Measurements from ENCODE around the gene RGS16.

Gene RGS16

DNA sequence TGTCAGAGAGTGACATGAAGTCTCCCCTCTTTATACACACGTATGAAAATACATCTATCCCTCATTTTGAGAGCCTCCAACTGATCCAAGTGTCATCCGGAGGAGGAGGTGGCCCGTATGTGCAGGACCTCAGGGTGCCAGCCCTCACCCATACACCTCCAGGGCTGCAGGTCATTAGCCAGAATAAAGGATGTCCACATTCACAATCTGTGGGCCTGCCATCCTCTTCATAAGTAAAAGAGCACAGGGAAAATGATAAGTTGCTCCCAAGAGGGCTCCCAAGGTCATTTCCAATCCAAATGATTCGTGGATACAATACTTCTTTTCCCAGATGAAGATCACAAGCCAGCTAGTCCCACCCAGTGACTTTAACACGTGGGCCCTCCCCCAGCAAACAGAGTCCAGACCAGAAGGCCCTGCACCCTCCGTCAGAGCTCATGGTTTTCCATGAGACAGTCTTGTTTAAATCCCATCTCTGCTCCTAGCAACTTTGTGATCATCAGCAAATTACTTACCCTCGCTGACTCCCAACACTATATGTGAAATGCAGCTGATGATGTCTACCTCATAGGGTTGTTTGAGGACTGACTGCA, 43.7 kb downstream of the RGS16 start:
- Histone ChIP-seq H3K27ac (ENCODE audit: low read depth, low read length) (no peak overlapping the region), H3K4me1 (ENCODE audit: control insufficient read depth, low read depth, low read length) (peaks cover 2% of the 10 kb centered on the region), H2BK120ac (ENCODE audit: low read depth, low read length) (no peak overlapping the region), H4K8ac (ENCODE audit: low read depth, low read length) (no peak overlapping the region), H3K4me3 (ENCODE audit: low read length) (no peak overlapping the region), H3K4me2 (ENCODE audit: low read length) (no peak overlapping the region), H3K56ac (ENCODE audit: low read length) (no peak overlapping the region), H3K36me3 (ENCODE audit: control insufficient read depth, insufficient read depth, low read length) (no peaks in the 10 kb centered on the region), H2AK5ac (ENCODE audit: low read length) (no peak overlapping the region), H3K9ac (ENCODE audit: low read length) (no peak overlapping the region), H3K18ac (ENCODE audit: low read length) (no peak overlapping the region), H3K4ac (ENCODE audit: low read depth, low read length) (no peak overlapping the region), H3K23ac (ENCODE audit: low read length) (no peak overlapping the region), H3K79me1 (ENCODE audit: low read length) (no peaks in the 10 kb centered on the region), H3K79me2 (ENCODE audit: control insufficient read depth, insufficient read depth, low read length) (no peaks in the 10 kb centered on the region), H2BK15ac (replicated peaks; ENCODE audit: low read depth) (no peak overlapping the region), H2BK5ac (ENCODE audit: low read length) (no peak overlapping the region), H4K5ac (ENCODE audit: low read length) (no peak overlapping the region), H3K27me3 (ENCODE audit: insufficient read depth, low read length, poor library complexity) (no peaks in the 10 kb centered on the region)
- DNase-seq = no peak
- WGBS (ENCODE audit: extremely low coverage, insufficient coverage, low lambda C conversion rate) = no CpG with 5 or more reads among the region's 7 CpGs

DNA sequence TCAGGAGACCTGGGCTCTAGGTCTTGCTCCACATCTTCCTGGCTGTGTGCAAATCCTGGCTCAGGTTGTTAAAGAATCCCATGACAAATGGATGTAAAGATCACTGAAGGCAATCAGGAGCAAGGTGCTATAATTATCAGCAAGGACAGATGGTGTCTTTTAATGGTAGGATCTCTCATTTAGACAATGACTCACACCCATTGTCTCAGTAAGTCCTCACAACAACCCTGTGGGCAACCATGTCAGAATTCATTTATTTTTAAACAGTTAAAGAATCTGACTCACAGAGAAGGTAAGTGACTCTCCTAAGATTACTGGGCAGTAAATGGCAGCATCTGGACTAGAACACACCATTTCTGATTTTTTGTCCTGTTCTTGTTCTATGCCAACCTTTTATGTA, 47.9 kb downstream of the RGS16 start:
- Histone ChIP-seq H4K5ac (ENCODE audit: low read length) (no peak overlapping the region), H3K4me2 (ENCODE audit: low read length) (no peak overlapping the region), H2BK5ac (ENCODE audit: low read length) (no peak overlapping the region), H3K18ac (ENCODE audit: low read length) (no peak overlapping the region), H3K79me1 (ENCODE audit: low read length) (no peaks in the 10 kb centered on the region), H3K23ac (ENCODE audit: low read length) (no peak overlapping the region), H2AK5ac (ENCODE audit: low read length) (no peak overlapping the region), H3K27me3 (ENCODE audit: insufficient read depth, low read length, poor library complexity) (no peaks in the 10 kb centered on the region), H3K4me3 (ENCODE audit: low read length) (no peak overlapping the region), H3K4ac (ENCODE audit: low read depth, low read length) (no peak overlapping the region), H3K27ac (ENCODE audit: low read depth, low read length) (no peak overlapping the region), H3K56ac (ENCODE audit: low read length) (no peak overlapping the region), H4K8ac (ENCODE audit: low read depth, low read length) (no peak overlapping the region), H2BK15ac (replicated peaks; ENCODE audit: low read depth) (no peak overlapping the region), H3K9ac (ENCODE audit: low read length) (no peak overlapping the region), H3K79me2 (ENCODE audit: control insufficient read depth, insufficient read depth, low read length) (no peaks in the 10 kb centered on the region), H3K36me3 (ENCODE audit: control insufficient read depth, insufficient read depth, low read length) (no peaks in the 10 kb centered on the region), H3K4me1 (ENCODE audit: control insufficient read depth, low read depth, low read length) (peaks cover 2% of the 10 kb centered on the region), H2BK120ac (ENCODE audit: low read depth, low read length) (no peak overlapping the region)
- DNase-seq = peak; percentile 53

- H3K23ac ChIP-seq (ENCODE audit: low read length) = no peak overlapping the region
- H3K27me3 ChIP-seq (ENCODE audit: insufficient read depth, low read length, poor library complexity) = no peaks in the 10 kb centered on the region
- H2BK15ac ChIP-seq (replicated peaks; ENCODE audit: low read depth) = no peak overlapping the region
- no peak overlapping the region for H2AK5ac ChIP-seq (ENCODE audit: low read length)
- no peak overlapping the region for H3K27ac ChIP-seq (ENCODE audit: low read depth, low read length)
- no peak for DNase-seq
- no peaks in the 10 kb centered on the region for H3K79me1 ChIP-seq (ENCODE audit: low read length)
- H3K36me3 ChIP-seq (ENCODE audit: control insufficient read depth, insufficient read depth, low read length) = no peaks in the 10 kb centered on the region
- H3K4ac ChIP-seq (ENCODE audit: low read depth, low read length) = no peak overlapping the region
- no peak overlapping the region for H3K18ac ChIP-seq (ENCODE audit: low read length)
- no peak overlapping the region for H2BK120ac ChIP-seq (ENCODE audit: low read depth, low read length)
- no peaks in the 10 kb centered on the region for H3K79me2 ChIP-seq (ENCODE audit: control insufficient read depth, insufficient read depth, low read length)
- no peak overlapping the region for H3K4me2 ChIP-seq (ENCODE audit: low read length)
- no peak overlapping the region for H4K5ac ChIP-seq (ENCODE audit: low read length)
- H3K9ac ChIP-seq (ENCODE audit: low read length) = no peak overlapping the region
- H2BK5ac ChIP-seq (ENCODE audit: low read length) = no peak overlapping the region
- no CpG with 5 or more reads among the region's 1 CpG for WGBS (ENCODE audit: extremely low coverage, insufficient coverage, low lambda C conversion rate)
- H3K4me3 ChIP-seq (ENCODE audit: low read length) = no peak overlapping the region
- no peak overlapping the region for H4K8ac ChIP-seq (ENCODE audit: low read depth, low read length)
- H3K4me1 ChIP-seq (ENCODE audit: control insufficient read depth, low read depth, low read length) = peaks cover 2% of the 10 kb centered on the region
- H3K56ac ChIP-seq (ENCODE audit: low read length) = no peak overlapping the region
These were observed 48.7 kb downstream of the RGS16 start for GRCh38 chr1:182555493-182555892.

DNA sequence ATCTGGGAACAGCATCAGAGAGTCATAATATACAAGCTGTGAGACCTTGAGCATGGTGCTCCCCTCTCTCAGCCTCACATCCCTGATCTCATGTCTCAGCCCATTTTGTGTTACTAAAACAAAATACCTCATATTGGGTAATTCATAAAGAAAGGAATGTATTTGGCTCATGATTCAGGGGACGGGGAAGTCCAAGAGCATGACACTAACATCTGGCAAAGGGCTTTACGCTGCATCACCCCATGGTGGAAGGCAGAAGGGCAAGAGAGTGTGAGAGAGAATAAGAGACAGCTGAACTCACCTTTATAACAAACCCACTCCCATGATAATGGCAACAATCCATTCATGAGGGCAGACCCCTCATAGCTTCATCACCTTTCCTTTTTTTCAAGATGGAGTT, 51.7 kb downstream of the RGS16 start:
- Histone ChIP-seq H3K36me3 (ENCODE audit: control insufficient read depth, insufficient read depth, low read length) (no peaks in the 10 kb centered on the region), H3K79me1 (ENCODE audit: low read length) (no peaks in the 10 kb centered on the region), H3K4me2 (ENCODE audit: low read length) (no peak overlapping the region), H2AK5ac (ENCODE audit: low read length) (no peak overlapping the region), H3K27me3 (ENCODE audit: insufficient read depth, low read length, poor library complexity) (no peaks in the 10 kb centered on the region), H3K4ac (ENCODE audit: low read depth, low read length) (no peak overlapping the region), H2BK5ac (ENCODE audit: low read length) (no peak overlapping the region), H4K5ac (ENCODE audit: low read length) (no peak overlapping the region), H3K27ac (ENCODE audit: low read depth, low read length) (no peak overlapping the region), H3K18ac (ENCODE audit: low read length) (no peak overlapping the region), H3K56ac (ENCODE audit: low read length) (no peak overlapping the region), H3K9ac (ENCODE audit: low read length) (no peak overlapping the region), H3K4me1 (ENCODE audit: control insufficient read depth, low read depth, low read length) (peaks cover 2% of the 10 kb centered on the region), H3K23ac (ENCODE audit: low read length) (no peak overlapping the region), H3K4me3 (ENCODE audit: low read length) (no peak overlapping the region), H3K79me2 (ENCODE audit: control insufficient read depth, insufficient read depth, low read length) (no peaks in the 10 kb centered on the region), H2BK15ac (replicated peaks; ENCODE audit: low read depth) (no peak overlapping the region), H4K8ac (ENCODE audit: low read depth, low read length) (no peak overlapping the region), H2BK120ac (ENCODE audit: low read depth, low read length) (no peak overlapping the region)
- WGBS (ENCODE audit: extremely low coverage, insufficient coverage, low lambda C conversion rate) = no CpG with 5 or more reads among the region's 2 CpGs
- DNase-seq = no peak

DNA sequence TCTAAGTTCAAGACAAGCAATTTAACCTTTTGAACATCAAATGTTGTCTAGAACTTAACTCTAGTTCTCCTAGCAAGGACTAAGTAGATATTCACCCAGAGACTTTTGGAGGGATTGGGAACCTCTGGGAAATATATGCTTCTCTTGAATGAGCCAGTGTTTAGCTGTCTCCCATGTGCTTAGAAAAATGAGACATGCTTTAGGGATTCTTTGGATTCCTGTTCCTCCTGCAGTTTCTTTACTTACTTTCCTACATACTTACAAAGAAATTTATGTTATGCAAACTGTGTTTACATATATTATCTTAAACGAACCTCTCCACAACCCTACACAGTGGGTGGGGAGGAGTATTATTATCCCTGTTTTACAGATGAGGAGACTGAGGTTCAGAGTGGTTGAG, 54.4 kb downstream of the RGS16 start:
- Histone ChIP-seq H3K9ac (ENCODE audit: low read length) (no peak overlapping the region), H3K56ac (ENCODE audit: low read length) (no peak overlapping the region), H2AK5ac (ENCODE audit: low read length) (no peak overlapping the region), H3K4ac (ENCODE audit: low read depth, low read length) (no peak overlapping the region), H3K18ac (ENCODE audit: low read length) (no peak overlapping the region), H3K36me3 (ENCODE audit: control insufficient read depth, insufficient read depth, low read length) (no peaks in the 10 kb centered on the region), H3K27me3 (ENCODE audit: insufficient read depth, low read length, poor library complexity) (no peaks in the 10 kb centered on the region), H3K27ac (ENCODE audit: low read depth, low read length) (no peak overlapping the region), H3K23ac (ENCODE audit: low read length) (no peak overlapping the region), H2BK15ac (replicated peaks; ENCODE audit: low read depth) (no peak overlapping the region), H3K4me3 (ENCODE audit: low read length) (no peak overlapping the region), H3K79me2 (ENCODE audit: control insufficient read depth, insufficient read depth, low read length) (no peaks in the 10 kb centered on the region), H2BK120ac (ENCODE audit: low read depth, low read length) (no peak overlapping the region), H4K8ac (ENCODE audit: low read depth, low read length) (no peak overlapping the region), H3K4me2 (ENCODE audit: low read length) (no peak overlapping the region), H3K79me1 (ENCODE audit: low read length) (no peaks in the 10 kb centered on the region), H2BK5ac (ENCODE audit: low read length) (no peak overlapping the region), H4K5ac (ENCODE audit: low read length) (no peak overlapping the region), H3K4me1 (ENCODE audit: control insufficient read depth, low read depth, low read length) (no peaks in the 10 kb centered on the region)
- no CpG with 5 or more reads among the region's 1 CpG for WGBS (ENCODE audit: extremely low coverage, insufficient coverage, low lambda C conversion rate)
- DNase-seq = no peak

DNA sequence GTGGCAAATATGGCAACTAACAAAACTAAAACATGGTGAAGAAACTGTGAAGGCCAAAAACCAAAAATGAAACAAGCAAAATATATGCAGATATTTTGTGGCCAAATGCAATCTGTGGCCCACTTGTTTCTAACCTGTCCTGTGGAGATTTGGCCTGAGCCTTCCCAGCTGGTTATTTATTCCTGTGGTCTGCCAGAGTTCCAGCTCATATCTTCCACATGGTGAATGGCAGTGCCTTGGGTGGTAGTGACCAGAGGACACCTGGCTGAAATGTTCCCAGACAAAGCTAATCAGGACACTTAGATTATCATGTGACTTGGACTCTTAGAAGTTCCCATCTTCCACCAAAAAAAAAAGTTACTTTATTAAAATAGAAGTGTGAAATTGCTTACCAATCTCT, 54.8 kb downstream of the RGS16 start:
- Histone ChIP-seq H3K79me1 (ENCODE audit: low read length) (no peaks in the 10 kb centered on the region), H4K5ac (ENCODE audit: low read length) (no peak overlapping the region), H2BK120ac (ENCODE audit: low read depth, low read length) (no peak overlapping the region), H3K9ac (ENCODE audit: low read length) (no peak overlapping the region), H2AK5ac (ENCODE audit: low read length) (no peak overlapping the region), H3K56ac (ENCODE audit: low read length) (no peak overlapping the region), H3K27ac (ENCODE audit: low read depth, low read length) (no peak overlapping the region), H2BK5ac (ENCODE audit: low read length) (no peak overlapping the region), H3K23ac (ENCODE audit: low read length) (no peak overlapping the region), H3K4me2 (ENCODE audit: low read length) (no peak overlapping the region), H2BK15ac (replicated peaks; ENCODE audit: low read depth) (no peak overlapping the region), H3K36me3 (ENCODE audit: control insufficient read depth, insufficient read depth, low read length) (no peaks in the 10 kb centered on the region), H3K4ac (ENCODE audit: low read depth, low read length) (no peak overlapping the region), H3K18ac (ENCODE audit: low read length) (no peak overlapping the region), H3K79me2 (ENCODE audit: control insufficient read depth, insufficient read depth, low read length) (no peaks in the 10 kb centered on the region), H3K4me3 (ENCODE audit: low read length) (no peak overlapping the region), H3K27me3 (ENCODE audit: insufficient read depth, low read length, poor library complexity) (no peaks in the 10 kb centered on the region), H3K4me1 (ENCODE audit: control insufficient read depth, low read depth, low read length) (no peaks in the 10 kb centered on the region), H4K8ac (ENCODE audit: low read depth, low read length) (no peak overlapping the region)
- DNase-seq = peak; percentile 3
